ENCODE results near the gene RHCG.

DNA sequence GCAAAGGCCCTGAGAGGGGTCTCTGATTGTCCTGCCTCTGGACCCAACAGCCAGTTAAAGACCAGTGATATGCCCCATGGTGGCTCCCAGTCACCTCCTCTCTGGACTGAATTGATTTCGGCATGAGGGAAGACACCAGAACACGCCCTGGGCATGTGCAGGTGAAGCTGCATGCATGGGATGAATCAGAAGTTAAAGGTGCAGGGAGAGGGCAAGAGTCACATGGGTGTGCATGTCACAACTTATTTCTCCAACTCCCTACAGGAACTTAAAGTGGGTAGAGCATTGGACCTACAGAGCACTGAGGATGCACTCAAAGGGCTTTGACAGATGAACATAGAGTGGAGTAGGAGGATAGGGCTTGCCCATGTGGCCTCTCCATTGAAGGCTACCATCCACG is 16.9 kb upstream of the RHCG start:
- TF ChIP-seq EZH2 (IDR thresholded peaks at IDR 0.05; ENCODE audit: insufficient read depth, poor library complexity, severe bottlenecking) (no peak), EZH2phosphoT487 (IDR thresholded peaks at IDR 0.05; ENCODE audit: insufficient read depth, low read depth) (no peak)
